GM23248 (cell line): Measurements from ENCODE around the gene APOL4. TPM values are rescaled to one million over a fixed set of nuclear protein-coding genes. Genes with fewer than 3 reads are reported as not detected.

Experiments used
- DNase-seq: peaks from one replicate; pipeline ENCODE4 v3.0.0-alpha.2; 2015
- H2AFZ ChIP-seq: fragments of 200-600 bp; sonication (generic); 2 replicates; pipeline ENCODE4 v1.6.1; 2016; ENCODE audit warnings: antibody characterized with exemption
- H3F3A ChIP-seq: fragments of 200-600 bp; sonication (generic); 2 replicates; pipeline ENCODE4 v1.6.1; 2016; ENCODE audit warnings: mild to moderate bottlenecking, antibody characterized with exemption, mixed run types; ENCODE audit not compliant: insufficient read depth
- H3K27ac ChIP-seq: fragments of 200-600 bp; sonication (generic); 2 replicates; pipeline ENCODE4 v1.5.1; 2016; ENCODE audit warnings: mild to moderate bottlenecking
- H3K27me3 ChIP-seq: fragments of 200-600 bp; sonication (generic); replicated peaks from 2 replicates; pipeline ENCODE4 v1.6.1; 2016; ENCODE audit warnings: mild to moderate bottlenecking; ENCODE audit not compliant: insufficient read depth
- H3K36me3 ChIP-seq: fragments of 200-600 bp; sonication (generic); 2 replicates; pipeline ENCODE4 v1.6.1; 2016; ENCODE audit warnings: low read depth, mild to moderate bottlenecking
- H3K4me1 ChIP-seq: fragments of 200-600 bp; sonication (generic); 2 replicates; pipeline ENCODE4 v1.6.1; 2016; ENCODE audit warnings: mild to moderate bottlenecking; ENCODE audit not compliant: insufficient read depth
- H3K4me2 ChIP-seq: fragments of 200-600 bp; sonication (generic); one replicate; pipeline ENCODE4 v1.6.1; 2016; ENCODE audit warnings: mild to moderate bottlenecking; ENCODE audit not compliant: unreplicated experiment
- H3K4me3 ChIP-seq: fragments of 200-600 bp; sonication (generic); 2 replicates; pipeline ENCODE4 v1.5.1; 2016; ENCODE audit warnings: mild to moderate bottlenecking
- H3K79me2 ChIP-seq: fragments of 200-600 bp; sonication (generic); 2 replicates; pipeline ENCODE4 v1.6.1; 2016; ENCODE audit warnings: mild to moderate bottlenecking; ENCODE audit not compliant: insufficient read depth
- H3K9ac ChIP-seq: fragments of 200-600 bp; sonication (generic); 2 replicates; pipeline ENCODE4 v1.6.1; 2016; ENCODE audit warnings: mild to moderate bottlenecking
- H3K9me2 ChIP-seq: fragments of 200-600 bp; sonication (generic); 2 replicates; pipeline ENCODE4 v1.6.1; 2016; ENCODE audit warnings: mixed run types, mild to moderate bottlenecking, moderate library complexity; ENCODE audit not compliant: insufficient read depth
- H3K9me3 ChIP-seq: fragments of 200-600 bp; sonication (generic); one replicate; pipeline ENCODE4 v1.6.1; 2017; ENCODE audit warnings: low read depth
- H4K20me1 ChIP-seq: fragments of 200-600 bp; sonication (generic); 2 replicates; pipeline ENCODE4 v1.6.0; 2016; ENCODE audit not compliant: insufficient read depth
- EZH2 ChIP-seq: fragments of 200-600 bp; sonication (generic); IDR thresholded peaks from 2 replicates; pipeline ENCODE4 v1.6.1; 2018; ENCODE audit warnings: antibody characterized with exemption, mild to moderate bottlenecking; ENCODE audit not compliant: insufficient read depth, poor library complexity, severe bottlenecking
- EZH2phosphoT487 ChIP-seq: fragments of 200-600 bp; sonication (generic); IDR thresholded peaks from 2 replicates; pipeline ENCODE4 v1.6.1; 2018; ENCODE audit warnings: antibody characterized with exemption, moderate library complexity, mild to moderate bottlenecking, low read depth; ENCODE audit not compliant: insufficient read depth
- WGBS, 2 experiments: methylation state at CpG; one replicate each; pipeline ENCODE4 v1.1.6; 2015 to 2017; ENCODE audit warnings: low lambda C conversion rate in 2 of 2, low coverage in 1 of 2; ENCODE audit errors: missing lambda C conversion rate in 2 of 2; 5-methylcytosine and 5-hydroxymethylcytosine counted together
- in situ Hi-C: fragments of 300-500 bp; cut with MboI; formaldehyde crosslinking; loops from 2 replicates; pipeline ENCODE4 v1.15.0; 2020
- polyA plus RNA-seq: library from polyadenylated mRNA; unstranded; fragments of >200 nt; fragmentation: Nextera tagmentation; extraction: Ambion mirVana; gene quantifications from 2 replicates; pipeline ENCODE4 v1.2.1, GENCODE V29; 2016
- total RNA-seq: library from RNA; depleted of rRNA; stranded (reverse); fragments of >200 nt; shearing (Covaris generic); gene quantifications from 2 replicates; pipeline ENCODE4 v1.2.3, GENCODE V29; 2014

APOL4 gene
- total and polyA plus RNA-seq, 2 experiments from 2014 or later: not detected

DNA sequence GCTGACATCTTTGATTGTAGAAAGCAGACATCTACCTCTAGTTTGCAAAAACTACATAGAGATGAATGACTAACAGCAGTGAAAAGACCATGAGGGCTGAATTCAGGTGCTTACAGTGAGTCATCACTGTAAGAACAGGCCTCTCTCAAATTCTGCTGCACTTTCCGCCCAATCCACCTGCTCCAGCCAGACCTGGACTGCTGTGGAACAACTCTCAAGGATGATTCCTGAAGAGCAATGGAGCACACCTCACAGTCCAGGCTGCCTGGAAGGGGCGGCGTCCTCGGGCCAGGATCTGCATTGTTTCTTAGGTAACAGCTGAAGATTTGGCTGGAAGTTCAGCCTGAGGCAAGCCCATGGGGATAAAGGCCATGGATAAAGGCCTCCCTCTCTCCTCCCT lies 22.6 kb upstream of the APOL4 start:
- no peaks in the 10 kb centered on the region for H4K20me1 ChIP-seq
- no peaks in the 10 kb centered on the region for H3K27me3 ChIP-seq
- 84 to 87% methylated on average over 4 of the region's 4 CpGs for WGBS, 2 experiments
- peaks cover 12% of the 10 kb centered on the region; the same call in 1 of the 2 replicates for H3K36me3 ChIP-seq
- no peaks in the 10 kb centered on the region for H3K9me3 ChIP-seq
- no peak for DNase-seq
- in situ Hi-C loops: no loop called here
- TF ChIP-seq EZH2 (no peak), EZH2phosphoT487 (no peak)
- H3K79me2 ChIP-seq: no peaks in the 10 kb centered on the region
- no peak overlapping the region for H3K4me2 ChIP-seq
- no peak overlapping the region for H2AFZ ChIP-seq
- H3F3A ChIP-seq: peaks cover 25% of the 10 kb centered on the region
- H3K9ac ChIP-seq: no peak overlapping the region
- no peaks in the 10 kb centered on the region for H3K9me2 ChIP-seq
- H3K4me1 ChIP-seq: peaks cover 17% of the 10 kb centered on the region
- H3K4me3 ChIP-seq: no peak overlapping the region
- no peak overlapping the region for H3K27ac ChIP-seq

DNA sequence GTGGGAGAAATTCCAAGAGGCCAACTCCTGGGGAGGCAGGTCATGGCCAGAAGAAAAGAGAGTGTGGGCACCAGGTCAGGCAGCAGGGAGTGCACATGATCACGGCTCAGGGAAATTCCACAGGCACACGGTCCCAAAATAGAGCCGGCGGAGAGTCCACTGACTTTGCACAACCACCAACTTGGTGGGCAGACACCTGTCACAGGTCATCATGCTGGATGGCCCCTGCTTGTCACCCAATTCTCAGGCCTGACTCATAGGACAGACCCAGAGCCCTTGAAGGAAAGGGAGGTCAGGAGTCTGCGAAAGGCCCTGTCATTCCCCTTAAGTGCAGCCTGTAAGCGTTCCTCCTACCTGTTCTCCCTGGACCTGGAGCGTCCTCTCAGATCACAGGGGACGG lies 21.9 kb upstream of the APOL4 start:
- peaks cover 17% of the 10 kb centered on the region for H3K4me1 ChIP-seq
- no peaks in the 10 kb centered on the region for H3K79me2 ChIP-seq
- 88 to 91% methylated on average over 8 of the region's 8 CpGs for WGBS, 2 experiments
- H2AFZ ChIP-seq: no peak overlapping the region
- no peaks in the 10 kb centered on the region for H3K9me3 ChIP-seq
- H3F3A ChIP-seq: peaks cover 25% of the 10 kb centered on the region
- H3K9ac ChIP-seq: no peak overlapping the region
- no peak overlapping the region for H3K27ac ChIP-seq
- TF ChIP-seq EZH2phosphoT487 (no peak), EZH2 (no peak)
- in situ Hi-C loops: no loop called here
- H3K4me3 ChIP-seq: no peak overlapping the region
- no peaks in the 10 kb centered on the region for H3K9me2 ChIP-seq
- peaks cover 6% of the 10 kb centered on the region; the same call in 1 of the 2 replicates for H3K36me3 ChIP-seq
- H4K20me1 ChIP-seq: no peaks in the 10 kb centered on the region
- H3K27me3 ChIP-seq: no peaks in the 10 kb centered on the region
- no peak for DNase-seq
- no peak overlapping the region for H3K4me2 ChIP-seq

DNA sequence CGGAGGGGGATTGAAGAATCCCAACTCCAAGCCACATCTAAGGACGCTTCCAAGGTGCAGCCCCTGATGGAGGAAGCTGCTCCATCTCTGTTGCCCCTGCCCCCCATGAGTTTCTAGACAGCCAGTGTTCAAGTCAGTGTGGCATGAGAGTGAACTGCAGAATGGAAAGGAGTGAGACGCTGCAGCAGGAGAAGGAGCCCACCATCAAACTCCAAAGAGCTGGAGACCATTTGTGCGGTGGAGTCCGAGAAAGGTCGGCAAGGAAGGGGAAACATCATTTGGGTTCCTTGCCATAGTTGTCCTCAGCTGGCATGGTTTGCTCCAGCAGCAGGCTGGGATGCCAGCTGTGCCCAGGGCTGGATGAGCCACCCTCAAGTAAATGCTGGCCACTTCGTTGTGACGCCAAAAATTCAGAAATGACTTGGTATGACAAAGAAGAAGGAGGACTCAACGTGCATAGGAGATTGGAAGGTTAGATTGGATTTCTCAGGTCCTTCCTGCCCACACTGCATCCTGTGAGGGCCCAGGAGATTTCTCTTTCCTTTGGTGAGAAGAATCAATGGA lies 21.4 kb upstream of the APOL4 start:
- DNase-seq: no peak
- no peak overlapping the region for H3K4me2 ChIP-seq
- H2AFZ ChIP-seq: no peak overlapping the region
- no peak overlapping the region for H3K27ac ChIP-seq
- no peak overlapping the region for H3K9ac ChIP-seq
- peaks cover 25% of the 10 kb centered on the region for H3F3A ChIP-seq
- no peaks in the 10 kb centered on the region for H3K9me3 ChIP-seq
- in situ Hi-C loops: no loop called here
- H3K9me2 ChIP-seq: no peaks in the 10 kb centered on the region
- H4K20me1 ChIP-seq: no peaks in the 10 kb centered on the region
- no peaks in the 10 kb centered on the region for H3K27me3 ChIP-seq
- 90 to 91% methylated on average over 9 of the region's 9 CpGs for WGBS, 2 experiments
- peaks cover 17% of the 10 kb centered on the region for H3K4me1 ChIP-seq
- no peaks in the 10 kb centered on the region for H3K79me2 ChIP-seq
- no peak for TF ChIP-seq EZH2phosphoT487
- no peak for TF ChIP-seq EZH2
- no peak overlapping the region for H3K4me3 ChIP-seq
- peaks cover 6% of the 10 kb centered on the region; the same call in 1 of the 2 replicates for H3K36me3 ChIP-seq

DNA sequence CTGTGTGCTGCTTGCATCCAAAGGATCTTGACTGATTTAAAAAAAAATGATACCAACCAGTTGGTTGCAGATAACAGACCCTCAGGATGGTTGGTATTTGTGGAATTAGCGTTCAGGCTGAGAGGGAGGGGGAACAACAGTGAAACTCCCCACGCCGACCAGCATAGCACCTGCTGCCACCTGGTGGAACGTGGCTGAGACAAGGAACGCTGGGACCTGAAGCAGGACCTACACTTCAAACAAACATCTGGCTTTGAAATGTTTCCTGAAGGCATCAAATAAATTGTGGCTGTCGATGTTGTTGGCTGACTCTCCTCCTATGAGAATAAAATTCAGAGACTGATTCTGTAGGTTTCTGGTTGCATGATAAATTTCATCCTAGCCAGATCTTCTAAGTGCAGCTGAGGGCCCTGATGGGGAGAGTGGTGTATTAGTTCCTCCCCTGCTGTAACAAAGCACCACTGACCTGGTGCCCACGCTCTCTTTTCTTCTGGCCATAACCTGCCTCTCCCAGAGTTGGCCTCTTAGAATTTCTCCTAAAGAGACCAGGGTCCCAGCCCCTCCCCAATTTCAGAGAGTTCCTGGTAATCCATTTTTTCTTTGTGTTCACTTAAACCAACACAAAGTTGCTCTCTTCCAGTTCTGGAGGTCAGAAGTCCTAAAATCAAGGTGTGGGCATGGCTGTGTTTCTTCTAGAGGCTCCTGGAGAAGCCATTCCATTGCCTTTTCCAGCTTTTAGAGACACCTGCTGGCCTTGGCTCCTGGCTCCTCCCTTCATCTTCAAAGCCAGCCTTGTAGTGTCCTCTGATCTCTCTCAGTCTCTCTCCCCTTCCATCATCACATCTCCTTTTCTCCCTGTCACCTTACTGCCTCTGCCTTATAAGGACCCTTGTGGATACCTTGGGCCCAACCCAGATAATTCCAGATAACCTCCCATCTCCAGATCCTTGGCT lies 20.5 kb upstream of the APOL4 start:
- Histone ChIP-seq H3K4me2 (peak overlapping the region; percentile 71), H3F3A (peaks cover 25% of the 10 kb centered on the region), H3K36me3 (no peaks in the 10 kb centered on the region), H4K20me1 (no peaks in the 10 kb centered on the region), H3K4me1 (peaks cover 17% of the 10 kb centered on the region), H3K27me3 (0 out of 2 replicates have a peak, but pooled peaks cover 8% of the 10 kb centered on the region), H3K79me2 (no peaks in the 10 kb centered on the region), H3K27ac (no peak overlapping the region), H3K9ac (no peak overlapping the region), H2AFZ (no peak overlapping the region), H3K9me3 (no peaks in the 10 kb centered on the region), H3K9me2 (no peaks in the 10 kb centered on the region), H3K4me3 (no peak overlapping the region)
- in situ Hi-C loops: no loop called here
- peak; percentile 55 for DNase-seq
- TF ChIP-seq EZH2phosphoT487: no peak
- no peak for TF ChIP-seq EZH2
- WGBS, 2 experiments: 33 to 35% methylated on average over 7 of the region's 7 CpGs
